ENCODE results near the gene SETBP1.

DNA sequence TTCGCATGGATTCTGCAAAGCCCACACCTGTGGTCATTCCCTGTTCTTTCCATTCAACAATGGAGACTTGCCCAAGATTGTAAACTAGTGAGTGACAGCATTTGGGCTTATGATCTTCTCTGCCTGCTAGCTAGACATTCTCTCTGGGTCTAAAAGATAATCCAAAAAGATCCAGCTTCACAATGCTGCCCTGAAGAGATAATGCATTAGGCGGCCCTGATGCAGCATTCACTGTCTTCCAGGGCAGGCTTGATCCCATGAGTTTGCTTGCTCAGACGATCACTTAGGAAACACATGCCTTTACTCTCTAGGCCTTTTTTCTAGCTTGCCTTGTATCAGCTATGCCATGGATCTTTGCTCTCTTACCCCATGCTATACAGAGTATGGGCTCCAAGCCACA is 196.1 kb downstream of the SETBP1 start:
- TF ChIP-seq POLR2AphosphoS5 (IDR thresholded peaks at IDR 0.05; ENCODE audit: low read depth, low read length) (no peak), POLR2A (IDR thresholded peaks at IDR 0.05; ENCODE audit: low read depth, low read length) (no peak)
